H1 (cell line): ENCODE results near the gene NHP2. TPM values are rescaled to one million over a fixed set of nuclear protein-coding genes. Genes with fewer than 3 reads are reported as not detected.

Experiments
- polyA plus RNA-seq, 7 experiments: library from polyadenylated mRNA; depleted of rRNA in 3 of 7; stranded (reverse) in 5 of 7; unstranded in 2 of 7; fragments of >200 nt in 5 of 7; fragments of 200-250 nt in 2 of 7; gene quantifications; 1 replicate in 5 of 7; 2 replicates in 1 of 7; 4 replicates in 1 of 7; pipeline versions ENCODE4 v1.2.1 to v1.2.3, GENCODE V29; 2011 to 2013; ENCODE audit warnings: missing spikeins in 2 of 7, mixed read lengths in 2 of 7
- total RNA-seq: library from RNA; stranded (reverse); fragmentation: NEBNext Ultra II Directional; extraction: Animal tissue kit (Norgen Biotek cat#: 25700); gene quantifications from 2 replicates; pipeline ENCODE4 v1.2.1, GENCODE V29; 2021

Gene NHP2
- total and polyA plus RNA-seq, 2 of the 8 experiments (the other 6 are each of a cell fraction or from before 2014, with no cell fraction given), result 241 to 263 TPM

Other genes starting within 250 kb of the NHP2 start
- not detected in 2 replicates for gene PROP1, start 157.6 kb downstream of the NHP2 start, total RNA-seq
- gene PROP1, start 157.6 kb downstream of the NHP2 start, polyA plus RNA-seq (2011; rRNA removed), result 0.09 TPM in 1 of 2 replicates, not detected in the other
- gene N4BP3, start 40.4 kb downstream of the NHP2 start, total RNA-seq, result 36.0 and 39.2 TPM in 2 replicates
- 13.1 and 23.4 TPM in 2 replicates for gene N4BP3, start 40.4 kb downstream of the NHP2 start, polyA plus RNA-seq (2011; rRNA removed)
- gene RMND5B, start 22.9 kb downstream of the NHP2 start, total RNA-seq, result 74.6 and 75.9 TPM in 2 replicates
- gene RMND5B, start 22.9 kb downstream of the NHP2 start, polyA plus RNA-seq (2011; rRNA removed), result 90.2 and 106 TPM in 2 replicates
- gene GMCL2, start 33.5 kb upstream of the NHP2 start, total RNA-seq, result 0.13 TPM in 1 of 2 replicates, not detected in the other
- gene GMCL2, start 33.5 kb upstream of the NHP2 start, polyA plus RNA-seq (2011; rRNA removed), result not detected in 2 replicates
- gene HNRNPAB, start 50.6 kb upstream of the NHP2 start, total RNA-seq, result 556 and 563 TPM in 2 replicates
- gene HNRNPAB, start 50.6 kb upstream of the NHP2 start, polyA plus RNA-seq (2011; rRNA removed), result 350 and 373 TPM in 2 replicates
- 29.5 and 32.1 TPM in 2 replicates for gene PHYKPL, start 78.9 kb upstream of the NHP2 start, total RNA-seq
- 25.1 and 33.4 TPM in 2 replicates for gene PHYKPL, start 78.9 kb upstream of the NHP2 start, polyA plus RNA-seq (2011; rRNA removed)